ENCODE results near the gene OTOP1.

DNA sequence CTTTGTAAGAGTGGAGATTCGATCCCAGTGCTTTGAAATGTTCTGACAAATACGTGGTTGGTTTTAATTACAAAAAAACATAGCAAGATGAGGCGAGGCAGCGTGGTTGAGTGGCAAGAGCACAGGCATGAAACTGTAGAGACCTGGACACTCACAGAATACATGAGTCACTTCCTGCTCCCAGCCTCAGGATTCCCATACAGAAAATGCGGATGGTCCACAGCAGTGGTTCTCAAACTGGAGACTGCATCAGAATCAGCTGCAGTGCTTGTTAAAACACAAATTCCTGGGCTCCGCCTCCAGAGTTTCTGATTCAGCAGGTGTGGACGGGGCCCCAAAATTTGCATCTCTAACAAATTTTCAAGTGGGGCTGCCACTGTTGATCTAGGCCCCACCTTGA is 10.1 kb downstream of the OTOP1 start:
- TF ChIP-seq, protein P1, sequence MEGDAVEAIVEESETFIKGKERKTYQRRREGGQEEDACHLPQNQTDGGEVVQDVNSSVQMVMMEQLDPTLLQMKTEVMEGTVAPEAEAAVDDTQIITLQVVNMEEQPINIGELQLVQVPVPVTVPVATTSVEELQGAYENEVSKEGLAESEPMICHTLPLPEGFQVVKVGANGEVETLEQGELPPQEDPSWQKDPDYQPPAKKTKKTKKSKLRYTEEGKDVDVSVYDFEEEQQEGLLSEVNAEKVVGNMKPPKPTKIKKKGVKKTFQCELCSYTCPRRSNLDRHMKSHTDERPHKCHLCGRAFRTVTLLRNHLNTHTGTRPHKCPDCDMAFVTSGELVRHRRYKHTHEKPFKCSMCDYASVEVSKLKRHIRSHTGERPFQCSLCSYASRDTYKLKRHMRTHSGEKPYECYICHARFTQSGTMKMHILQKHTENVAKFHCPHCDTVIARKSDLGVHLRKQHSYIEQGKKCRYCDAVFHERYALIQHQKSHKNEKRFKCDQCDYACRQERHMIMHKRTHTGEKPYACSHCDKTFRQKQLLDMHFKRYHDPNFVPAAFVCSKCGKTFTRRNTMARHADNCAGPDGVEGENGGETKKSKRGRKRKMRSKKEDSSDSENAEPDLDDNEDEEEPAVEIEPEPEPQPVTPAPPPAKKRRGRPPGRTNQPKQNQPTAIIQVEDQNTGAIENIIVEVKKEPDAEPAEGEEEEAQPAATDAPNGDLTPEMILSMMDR (IDR thresholded peaks at IDR 0.05), result no peak
- no peak for TF ChIP-seq POLR2A (IDR thresholded peaks at IDR 0.05)
